Germinal center (tissue), 1 donor: ENCODE measurements around the gene SNX14.

Source experiments
- DNase-seq: peaks from one replicate; pipeline ENCODE4 v3.0.0; 2012; ENCODE audit warnings: mixed read lengths, low spot score

SNX14 gene

DNA sequence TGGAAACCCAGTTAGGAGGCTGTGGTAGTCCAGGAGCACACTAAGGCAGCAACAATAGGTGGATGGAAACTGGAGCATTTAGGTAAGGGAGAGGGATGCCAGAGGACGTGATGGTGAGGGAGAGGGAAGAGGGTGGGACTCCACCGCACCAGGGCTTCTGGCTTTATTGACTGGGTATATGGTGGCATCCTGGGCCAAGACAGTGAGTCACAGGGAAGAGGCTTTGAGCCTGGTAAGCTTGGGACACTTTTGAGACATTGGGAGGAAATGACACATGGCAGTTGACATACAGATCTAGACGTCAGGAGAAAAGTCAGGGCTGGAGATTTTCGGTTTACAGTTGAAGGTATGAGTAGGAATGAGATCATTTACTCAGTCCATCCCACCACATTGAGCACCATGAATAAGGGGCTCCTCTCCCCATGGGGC lies 128.9 kb downstream of the SNX14 start:
- DNase-seq = no peak

DNA sequence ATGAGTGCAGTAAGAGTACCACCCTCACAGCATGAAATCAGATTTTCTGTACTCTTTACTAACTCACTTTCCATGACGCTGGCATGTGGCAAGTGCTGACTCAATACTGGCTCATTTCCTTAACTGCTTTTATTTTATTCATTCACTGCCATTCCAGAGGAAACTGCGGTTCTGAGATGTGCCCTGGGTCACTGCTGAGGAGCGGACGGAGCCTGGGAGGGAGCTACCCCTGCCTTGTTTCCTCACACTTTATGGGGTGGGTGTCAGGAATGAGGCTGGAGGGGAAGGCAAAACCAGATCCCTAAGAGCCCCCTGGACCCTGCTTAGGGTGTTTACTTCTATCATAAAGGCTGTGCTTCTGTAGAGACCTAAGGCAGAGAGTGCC lies 129.4 kb downstream of the SNX14 start:
- no peak for DNase-seq

DNA sequence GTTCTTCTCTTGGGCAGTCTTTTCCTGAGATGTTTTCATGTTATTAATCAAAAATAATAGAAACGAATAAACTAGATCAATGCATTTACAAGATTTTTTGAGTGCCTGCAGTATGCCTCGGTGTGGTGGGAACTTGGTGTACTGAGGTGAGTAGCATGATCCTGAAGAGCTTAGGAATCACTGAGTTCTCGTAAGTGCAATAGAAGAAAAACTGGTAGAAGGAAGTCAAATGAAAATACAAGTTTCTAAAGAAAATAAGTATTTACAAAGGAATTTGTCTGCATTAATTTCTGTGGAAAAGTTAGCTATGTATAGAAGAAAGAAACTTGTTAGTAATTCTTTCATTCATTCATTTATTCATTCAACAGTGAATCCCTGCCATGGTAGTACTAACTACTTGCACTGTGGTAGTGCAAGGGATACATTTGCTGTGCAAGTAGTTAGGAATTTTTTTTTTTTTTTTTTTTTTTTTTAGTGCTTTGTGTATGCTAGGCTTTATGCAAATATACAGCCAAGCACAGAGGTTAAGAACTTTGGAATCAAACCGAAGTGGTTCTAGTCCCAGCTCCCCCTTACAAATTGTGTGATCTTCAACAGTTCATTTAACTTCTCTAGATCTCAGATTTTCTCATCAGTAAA lies 129.9 kb downstream of the SNX14 start:
- no peak for DNase-seq

GRCh38 chr6:85462673-85463072 lies 131.0 kb downstream of the SNX14 start:
- no peak for DNase-seq

GRCh38 chr6:85461798-85462170 lies 131.9 kb downstream of the SNX14 start:
- DNase-seq = no peak

- no peak for DNase-seq
Observed at GRCh38 chr6:85460921-85461797, 132.5 kb downstream of the SNX14 start.

DNA sequence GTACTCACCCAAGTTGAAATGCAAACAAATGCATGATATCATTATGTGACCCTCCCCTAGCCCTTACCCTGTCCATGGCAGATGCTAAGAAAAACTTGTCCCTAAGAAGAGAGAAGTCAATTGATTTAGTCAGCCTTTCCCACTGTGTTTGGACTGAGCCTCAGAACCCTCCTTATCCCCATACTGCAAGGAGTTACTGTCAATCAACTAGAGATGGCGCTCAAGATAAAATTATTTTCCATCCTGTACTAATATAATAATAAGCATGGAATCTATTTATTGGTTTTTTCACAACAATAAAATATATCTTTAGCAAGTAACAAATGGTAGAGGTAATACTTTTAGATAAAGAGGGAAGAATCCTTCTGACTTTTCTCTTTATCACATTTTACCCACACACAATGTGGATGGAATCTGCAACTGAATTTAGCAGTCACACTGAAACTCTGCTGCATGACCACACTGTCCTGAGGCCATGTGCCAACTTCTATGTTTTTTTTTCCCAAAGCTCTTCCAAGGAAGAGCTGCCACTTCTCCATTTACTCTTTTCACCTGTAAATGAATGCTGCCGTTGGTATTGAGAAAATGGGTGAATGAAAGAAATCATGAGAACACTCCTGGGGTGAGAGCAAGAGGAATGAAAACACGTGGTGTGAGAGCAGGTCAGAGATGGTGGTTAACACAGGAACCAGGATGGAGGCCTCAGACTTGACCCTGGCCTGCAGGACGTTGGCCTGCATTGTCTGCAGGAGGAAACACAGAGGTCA lies 133.3 kb downstream of the SNX14 start:
- no peak for DNase-seq

DNA sequence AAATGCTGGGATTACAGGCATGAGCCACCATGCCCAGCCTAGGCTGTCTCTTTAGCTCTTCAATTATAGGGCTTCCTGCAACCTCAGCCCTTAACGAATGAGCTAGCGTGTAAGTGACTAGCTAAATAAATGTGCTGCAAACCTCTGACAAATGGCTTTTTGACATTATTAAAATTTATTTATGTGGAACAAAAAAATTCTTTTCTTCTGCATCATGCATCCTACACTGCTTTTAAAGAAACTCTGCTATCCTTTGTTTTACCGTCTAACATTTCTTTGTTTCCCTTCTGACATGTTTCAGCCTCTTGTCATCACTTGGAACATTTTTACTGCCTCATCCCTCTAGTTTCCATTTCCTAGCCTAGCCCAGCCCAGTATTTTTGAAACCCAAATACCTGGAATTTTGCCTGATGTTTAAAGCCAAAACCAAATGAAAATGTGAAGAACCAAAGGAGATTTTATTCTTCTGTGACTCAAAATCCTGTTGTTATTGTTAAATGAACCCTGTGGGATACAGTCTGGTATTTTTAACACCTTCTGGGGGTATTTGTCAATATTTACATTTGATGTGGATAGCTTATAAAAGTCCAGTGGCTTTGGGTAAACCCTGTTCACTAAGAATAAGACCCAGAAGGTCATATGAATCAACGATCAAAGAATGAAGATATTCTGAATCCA lies 134.3 kb downstream of the SNX14 start:
- no peak for DNase-seq

- DNase-seq = no peak
Observed at GRCh38 chr6:85458782-85459181, 134.9 kb downstream of the SNX14 start.

DNA sequence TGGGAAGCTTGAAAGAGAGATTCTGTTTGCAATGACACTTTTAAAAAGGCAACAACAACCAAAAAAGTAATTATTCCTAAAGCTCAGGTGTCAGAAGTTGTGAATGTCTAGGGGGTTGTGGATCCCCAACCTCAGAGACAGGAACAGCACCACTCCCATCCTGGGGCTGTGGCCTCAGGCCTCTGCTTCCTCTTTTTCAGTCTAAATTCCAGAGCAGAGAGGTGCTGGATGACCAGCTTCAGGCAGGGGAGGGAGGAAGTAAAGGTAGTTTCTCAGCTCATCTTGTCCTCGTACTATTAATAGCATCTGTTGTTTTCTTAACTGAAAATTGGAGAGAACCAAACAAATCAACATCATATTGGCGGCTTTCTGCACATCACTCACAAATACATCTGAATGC lies 135.5 kb downstream of the SNX14 start:
- no peak for DNase-seq

GRCh38 chr6:85456782-85457181 lies 136.9 kb downstream of the SNX14 start:
- DNase-seq = no peak
